Mesendoderm (in vitro differentiated cells): Measurements from ENCODE around the gene DISP1.

Experiments
- DNase-seq: peaks from one replicate; pipeline ENCODE4 v3.0.0; 2013
- H2AK5ac ChIP-seq: 2 replicates; pipeline ENCODE4 v1.6.1; 2013; ENCODE audit warnings: low read length, inconsistent platforms
- H2BK120ac ChIP-seq: 2 replicates; pipeline ENCODE4 v1.6.1; 2013; ENCODE audit warnings: low read depth, mild to moderate bottlenecking, low read length, moderate library complexity, mixed read lengths
- H2BK15ac ChIP-seq: replicated peaks from 2 replicates; pipeline ENCODE4 v1.6.1; 2013; ENCODE audit warnings: low read depth, mild to moderate bottlenecking, moderate library complexity
- H2BK5ac ChIP-seq: 2 replicates; pipeline ENCODE4 v1.6.1; 2013; ENCODE audit warnings: low read length, inconsistent platforms
- H3K18ac ChIP-seq: 2 replicates; pipeline ENCODE4 v1.6.1; 2013; ENCODE audit warnings: mild to moderate bottlenecking, low read length, mixed read lengths
- H3K23ac ChIP-seq: one replicate; pipeline ENCODE4 v1.6.1; 2013; ENCODE audit warnings: low read length
- H3K27ac ChIP-seq: 2 replicates; pipeline ENCODE4 v1.5.1; 2013; ENCODE audit warnings: low read depth, mild to moderate bottlenecking, inconsistent platforms, low read length, moderate library complexity
- H3K27me3 ChIP-seq: 2 replicates; pipeline ENCODE4 v1.6.1; 2013; ENCODE audit warnings: low read length, control low read depth, mild to moderate bottlenecking, inconsistent platforms; ENCODE audit not compliant: insufficient read depth, poor library complexity
- H3K36me3 ChIP-seq: 2 replicates; pipeline ENCODE4 v1.6.1; 2013; ENCODE audit warnings: low read length, inconsistent platforms; ENCODE audit not compliant: control insufficient read depth, insufficient read depth
- H3K4ac ChIP-seq: one replicate; pipeline ENCODE4 v1.6.1; 2013; ENCODE audit warnings: low read depth, mild to moderate bottlenecking, low read length, moderate library complexity
- H3K4me1 ChIP-seq: 2 replicates; pipeline ENCODE4 v1.6.1; 2013; ENCODE audit warnings: low read depth, low read length, inconsistent platforms; ENCODE audit not compliant: control insufficient read depth
- H3K4me2 ChIP-seq: 2 replicates; pipeline ENCODE4 v1.6.1; 2013; ENCODE audit warnings: low read length
- H3K4me3 ChIP-seq: 2 replicates; pipeline ENCODE4 v1.5.1; 2013; ENCODE audit warnings: mild to moderate bottlenecking, low read length
- H3K56ac ChIP-seq: one replicate; pipeline ENCODE4 v1.6.1; 2013; ENCODE audit warnings: low read length
- H3K79me1 ChIP-seq: 2 replicates; pipeline ENCODE4 v1.6.1; 2013; ENCODE audit warnings: low read length, inconsistent platforms
- H3K79me2 ChIP-seq: 2 replicates; pipeline ENCODE4 v1.6.1; 2013; ENCODE audit warnings: mild to moderate bottlenecking, low read length; ENCODE audit not compliant: control insufficient read depth, insufficient read depth
- H3K9ac ChIP-seq: 2 replicates; pipeline ENCODE4 v1.6.1; 2013; ENCODE audit warnings: low read length, inconsistent platforms
- H4K5ac ChIP-seq: one replicate; pipeline ENCODE4 v1.6.1; 2013; ENCODE audit warnings: low read length
- H4K8ac ChIP-seq: one replicate; pipeline ENCODE4 v1.6.1; 2013; ENCODE audit warnings: low read depth, mild to moderate bottlenecking, control low read depth, low read length, moderate library complexity
- WGBS: extraction: QIAGEN DNeasy Blood & Tissue Kit; methylation state at CpG from one replicate; pipeline ENCODE4 v1.1.7; 2013; ENCODE audit warnings: low lambda C conversion rate, missing lambda C conversion rate; ENCODE audit not compliant: insufficient coverage; ENCODE audit errors: extremely low coverage; 5-methylcytosine and 5-hydroxymethylcytosine counted together

The DISP1 gene

DNA sequence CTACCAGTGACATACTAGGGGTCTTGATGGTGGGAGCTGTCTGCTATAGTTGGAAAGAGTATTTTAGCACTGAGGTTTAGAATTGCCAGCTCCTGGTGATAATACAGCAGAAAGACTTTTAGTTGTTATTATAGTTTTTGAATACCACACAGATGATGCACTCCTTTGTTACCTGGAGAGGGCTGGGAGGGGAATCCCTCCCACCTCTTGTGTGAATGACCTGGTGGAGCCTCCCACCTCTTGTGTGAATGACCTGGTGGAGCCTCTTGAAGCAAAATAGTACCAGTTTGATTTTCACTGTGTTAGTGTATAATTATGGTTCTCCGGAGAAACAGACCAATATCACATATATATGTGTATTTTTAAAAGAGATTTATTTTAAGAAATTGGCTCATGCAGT lies 3.3 kb downstream of the DISP1 start:
- peaks cover 3% of the 10 kb centered on the region for H3K79me1 ChIP-seq
- H3K23ac ChIP-seq: no peak overlapping the region
- no peak overlapping the region for H2AK5ac ChIP-seq
- no peak overlapping the region for H3K56ac ChIP-seq
- H3K18ac ChIP-seq: no peak overlapping the region
- H3K4ac ChIP-seq: no peak overlapping the region
- no peak overlapping the region for H2BK15ac ChIP-seq
- no peak overlapping the region for H2BK5ac ChIP-seq
- no peaks in the 10 kb centered on the region for H3K36me3 ChIP-seq
- no peak overlapping the region for H3K9ac ChIP-seq
- no peak overlapping the region for H3K27ac ChIP-seq
- H3K4me3 ChIP-seq: no peak overlapping the region
- DNase-seq: no peak
- no peaks in the 10 kb centered on the region for H3K4me1 ChIP-seq
- no peak overlapping the region for H4K8ac ChIP-seq
- H4K5ac ChIP-seq: no peak overlapping the region
- no CpG with 5 or more reads among the region's 1 CpG for WGBS
- no peak overlapping the region for H2BK120ac ChIP-seq
- no peak overlapping the region for H3K4me2 ChIP-seq
- no peaks in the 10 kb centered on the region for H3K27me3 ChIP-seq
- peaks cover 6% of the 10 kb centered on the region for H3K79me2 ChIP-seq

DNA sequence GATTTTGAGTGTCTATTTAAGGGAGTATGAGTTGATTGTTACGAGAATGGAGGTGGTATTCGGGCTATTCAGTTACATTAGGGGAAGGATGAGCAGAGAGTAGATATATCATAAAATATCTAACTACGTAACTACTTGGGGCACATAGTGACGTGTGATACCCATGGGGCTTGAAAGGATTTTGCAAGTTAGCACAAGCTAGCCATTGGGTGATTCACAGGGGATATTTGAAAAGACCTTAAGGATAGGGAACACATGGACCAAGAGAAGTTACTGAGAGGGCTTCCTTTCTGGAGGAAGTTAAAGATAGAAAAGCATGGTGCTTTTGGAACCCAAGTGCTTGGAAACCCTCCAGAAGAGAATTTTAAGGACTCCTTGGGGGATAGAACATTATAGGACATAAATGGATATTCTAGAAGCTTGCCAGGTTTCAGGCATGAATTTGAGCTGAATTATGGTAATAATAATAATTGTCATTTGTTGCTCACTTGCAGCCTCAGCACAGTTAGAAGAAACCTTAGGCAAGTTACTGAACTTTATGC lies 5.4 kb downstream of the DISP1 start:
- H3K4me2 ChIP-seq: no peak overlapping the region
- H3K79me1 ChIP-seq: peaks cover 4% of the 10 kb centered on the region
- 100% methylated on average over 2 of the region's 4 CpGs for WGBS
- no peak overlapping the region for H4K8ac ChIP-seq
- H2AK5ac ChIP-seq: no peak overlapping the region
- H3K23ac ChIP-seq: no peak overlapping the region
- H3K79me2 ChIP-seq: peaks cover 6% of the 10 kb centered on the region
- no peak overlapping the region for H3K9ac ChIP-seq
- H2BK15ac ChIP-seq: no peak overlapping the region
- H3K27ac ChIP-seq: no peak overlapping the region
- no peak overlapping the region for H2BK5ac ChIP-seq
- H3K56ac ChIP-seq: no peak overlapping the region
- no peak overlapping the region for H2BK120ac ChIP-seq
- DNase-seq: no peak
- no peaks in the 10 kb centered on the region for H3K4me1 ChIP-seq
- H3K27me3 ChIP-seq: no peaks in the 10 kb centered on the region
- H4K5ac ChIP-seq: no peak overlapping the region
- no peak overlapping the region for H3K18ac ChIP-seq
- no peak overlapping the region for H3K4ac ChIP-seq
- H3K36me3 ChIP-seq: no peaks in the 10 kb centered on the region
- no peak overlapping the region for H3K4me3 ChIP-seq

DNA sequence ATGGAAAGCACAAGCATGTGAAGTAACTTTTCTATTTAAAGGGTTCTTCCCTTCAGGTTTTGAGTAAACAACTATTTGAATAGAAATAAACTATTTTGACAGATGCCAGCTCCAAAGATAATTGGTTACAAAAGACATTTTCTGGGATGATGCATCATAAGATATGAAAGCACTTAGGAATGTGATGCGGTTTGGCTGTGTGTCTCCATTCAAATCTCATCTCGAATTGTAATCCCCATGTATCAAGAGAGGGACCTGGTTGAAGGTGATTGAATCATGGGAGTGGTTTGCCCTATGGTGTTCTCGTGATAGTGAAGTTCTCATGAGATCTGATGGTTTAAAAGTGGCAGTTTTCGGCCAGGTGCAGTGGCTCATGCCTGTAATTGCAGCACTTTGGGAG lies 6.4 kb downstream of the DISP1 start:
- Histone ChIP-seq H2BK5ac (no peak overlapping the region), H2AK5ac (no peak overlapping the region), H3K4me2 (no peak overlapping the region), H2BK15ac (no peak overlapping the region), H3K18ac (no peak overlapping the region), H3K36me3 (no peaks in the 10 kb centered on the region), H4K5ac (no peak overlapping the region), H3K4me1 (no peaks in the 10 kb centered on the region), H3K23ac (no peak overlapping the region), H3K27ac (no peak overlapping the region), H3K4ac (no peak overlapping the region), H3K9ac (no peak overlapping the region), H4K8ac (no peak overlapping the region), H3K79me2 (peaks cover 6% of the 10 kb centered on the region), H3K79me1 (peaks cover 4% of the 10 kb centered on the region), H3K4me3 (no peak overlapping the region), H3K56ac (no peak overlapping the region), H3K27me3 (no peaks in the 10 kb centered on the region), H2BK120ac (no peak overlapping the region)
- no peak for DNase-seq
- WGBS: no CpG with 5 or more reads among the region's 4 CpGs

DNA sequence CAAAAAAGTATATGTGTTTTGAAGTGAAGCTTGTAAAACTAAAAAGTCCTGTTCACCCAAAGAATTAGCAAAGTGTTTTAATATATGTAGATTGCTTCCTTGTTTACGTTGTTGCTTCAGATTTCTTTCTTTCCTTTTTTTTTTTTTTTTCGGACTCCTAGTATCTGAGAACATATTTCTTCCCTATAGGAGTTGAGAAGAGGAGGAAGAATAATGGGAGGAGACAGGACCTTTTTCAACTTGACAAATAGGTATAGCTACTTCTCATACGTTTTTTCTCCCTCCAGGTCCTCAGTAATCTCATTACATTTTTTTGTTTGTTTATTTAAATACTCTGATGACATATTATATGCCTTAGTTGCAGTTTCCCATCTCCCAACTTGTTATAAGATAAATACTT lies 8.9 kb downstream of the DISP1 start:
- DNase-seq: no peak
- no peak overlapping the region for H3K9ac ChIP-seq
- no peak overlapping the region for H3K4me3 ChIP-seq
- no peaks in the 10 kb centered on the region for H3K4me1 ChIP-seq
- no peak overlapping the region for H2AK5ac ChIP-seq
- H4K8ac ChIP-seq: no peak overlapping the region
- no CpG with 5 or more reads among the region's 3 CpGs for WGBS
- no peak overlapping the region for H3K18ac ChIP-seq
- peaks cover 6% of the 10 kb centered on the region for H3K79me2 ChIP-seq
- H2BK5ac ChIP-seq: no peak overlapping the region
- no peaks in the 10 kb centered on the region for H3K36me3 ChIP-seq
- peaks cover 4% of the 10 kb centered on the region for H3K79me1 ChIP-seq
- no peak overlapping the region for H3K23ac ChIP-seq
- H2BK120ac ChIP-seq: no peak overlapping the region
- no peak overlapping the region for H3K4ac ChIP-seq
- no peaks in the 10 kb centered on the region for H3K27me3 ChIP-seq
- no peak overlapping the region for H2BK15ac ChIP-seq
- no peak overlapping the region for H3K27ac ChIP-seq
- no peak overlapping the region for H3K4me2 ChIP-seq
- H4K5ac ChIP-seq: no peak overlapping the region
- H3K56ac ChIP-seq: no peak overlapping the region

DNA sequence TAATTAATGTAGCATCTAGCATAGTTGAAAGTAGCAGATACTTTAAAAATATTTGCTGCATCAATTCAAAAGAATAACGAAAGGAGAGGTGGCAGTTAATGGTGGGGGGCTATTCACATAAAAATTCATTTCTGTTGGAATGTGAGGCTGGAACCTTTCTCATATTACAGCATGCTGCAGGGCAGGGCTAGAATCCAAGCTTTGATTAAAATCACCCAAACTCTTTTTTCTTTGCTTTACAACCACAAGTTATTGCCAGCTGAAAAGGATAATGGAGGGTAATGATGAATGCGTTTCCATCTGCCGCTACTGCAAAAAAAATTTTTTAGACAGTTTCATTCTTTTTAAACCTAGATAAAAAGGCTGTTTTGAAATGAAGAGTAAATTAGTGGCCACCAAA lies 9.8 kb downstream of the DISP1 start:
- DNase-seq: no peak
- Histone ChIP-seq H4K5ac (no peak overlapping the region), H3K27ac (no peak overlapping the region), H3K4me3 (no peak overlapping the region), H3K9ac (no peak overlapping the region), H3K18ac (no peak overlapping the region), H3K56ac (no peak overlapping the region), H2AK5ac (no peak overlapping the region), H3K79me1 (peaks cover 2% of the 10 kb centered on the region), H2BK15ac (no peak overlapping the region), H2BK5ac (no peak overlapping the region), H3K27me3 (no peaks in the 10 kb centered on the region), H3K4me2 (no peak overlapping the region), H3K36me3 (no peaks in the 10 kb centered on the region), H3K79me2 (peaks cover 2% of the 10 kb centered on the region), H3K4me1 (no peaks in the 10 kb centered on the region), H3K23ac (no peak overlapping the region), H3K4ac (no peak overlapping the region), H4K8ac (no peak overlapping the region), H2BK120ac (no peak overlapping the region)
- WGBS: no CpG with 5 or more reads among the region's 3 CpGs

DNA sequence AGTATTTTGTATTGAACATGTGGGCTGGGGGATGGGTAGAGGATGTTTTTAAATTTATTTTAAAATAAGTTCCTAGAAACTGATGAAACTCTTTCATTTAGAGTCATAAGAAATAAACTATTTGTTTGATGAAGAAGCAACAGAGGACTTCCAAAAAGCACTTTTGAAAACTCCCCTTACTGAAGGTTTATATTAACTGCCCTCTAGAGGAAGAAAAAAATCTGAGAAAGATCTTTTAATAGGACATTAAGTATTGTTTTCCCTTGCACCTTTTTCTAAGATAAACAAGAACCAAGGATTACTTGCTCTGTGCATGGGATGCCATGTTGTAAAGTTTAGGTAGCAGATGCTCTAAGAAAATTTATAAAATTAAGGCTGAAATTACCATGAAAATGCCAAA lies 14.1 kb downstream of the DISP1 start:
- Histone ChIP-seq H3K23ac (no peak overlapping the region), H3K27me3 (no peaks in the 10 kb centered on the region), H2BK120ac (no peak overlapping the region), H3K9ac (no peak overlapping the region), H2AK5ac (no peak overlapping the region), H3K4me1 (no peaks in the 10 kb centered on the region), H4K8ac (no peak overlapping the region), H2BK15ac (no peak overlapping the region), H3K4ac (no peak overlapping the region), H3K4me2 (no peak overlapping the region), H3K18ac (no peak overlapping the region), H3K79me2 (no peaks in the 10 kb centered on the region), H2BK5ac (no peak overlapping the region), H3K79me1 (no peaks in the 10 kb centered on the region), H3K27ac (no peak overlapping the region), H3K4me3 (no peak overlapping the region), H3K56ac (no peak overlapping the region), H3K36me3 (no peaks in the 10 kb centered on the region), H4K5ac (no peak overlapping the region)
- DNase-seq: no peak
